Epithelial cell of proximal tubule (primary cell): ENCODE data around the gene AGAP3. TPM values are rescaled to one million over a fixed set of nuclear protein-coding genes. Genes with fewer than 3 reads are reported as not detected.

Experiments
- DNase-seq: peaks from one replicate; pipeline ENCODE4 v3.0.0-alpha.2; 2011; ENCODE audit warnings: low read depth
- H3K4me3 ChIP-seq: 2 replicates; pipeline ENCODE4 v1.5.1; 2011; ENCODE audit warnings: low read depth, mild to moderate bottlenecking, low read length
- CTCF ChIP-seq: conservative IDR thresholded peaks from 2 replicates; pipeline ENCODE4 v1.5.1; 2012; ENCODE audit warnings: low read depth, mild to moderate bottlenecking, low read length
- total RNA-seq: library from RNA; depleted of rRNA; stranded (reverse); fragments of >200 nt; gene quantifications from 2 replicates; pipeline ENCODE4 v1.2.3, GENCODE V29; 2015

AGAP3 gene
- total RNA-seq, 1 donor from 2014 or later = 60.1 TPM

- DNase-seq = no peak
- no peak overlapping the region for H3K4me3 ChIP-seq
- no peak for TF ChIP-seq CTCF
Measured at GRCh38 chr7:151091003-151091402, 4.7 kb downstream of the AGAP3 start.

GRCh38 chr7:151091431-151091830 is 5.2 kb downstream of the AGAP3 start:
- peak; percentile 80 for TF ChIP-seq CTCF
- no peak for DNase-seq
- no peak overlapping the region for H3K4me3 ChIP-seq

GRCh38 chr7:151091988-151092387 is 5.7 kb downstream of the AGAP3 start:
- no peak for TF ChIP-seq CTCF
- DNase-seq = no peak
- H3K4me3 ChIP-seq = no peak overlapping the region

GRCh38 chr7:151093748-151094147 is 7.5 kb downstream of the AGAP3 start:
- no peak overlapping the region for H3K4me3 ChIP-seq
- no peak for DNase-seq
- no peak for TF ChIP-seq CTCF

- no peak overlapping the region for H3K4me3 ChIP-seq
- TF ChIP-seq CTCF = no peak
- no peak for DNase-seq
Measured at GRCh38 chr7:151094675-151095074, 8.4 kb downstream of the AGAP3 start.

GRCh38 chr7:151095123-151095797 is 9.0 kb downstream of the AGAP3 start:
- TF ChIP-seq CTCF = no peak

GRCh38 chr7:151095828-151096475 is 9.7 kb downstream of the AGAP3 start:
- no peak overlapping the region for H3K4me3 ChIP-seq
- no peak for TF ChIP-seq CTCF
- no peak for DNase-seq

More at GRCh38 chr7:151095123-151095797, 9.0 kb downstream of the AGAP3 start:
- H3K4me3 ChIP-seq = no peak overlapping the region
- DNase-seq = no peak
